HG02588 (cell line): Measurements from ENCODE around the gene TBC1D10A.

ENCODE experiments used
- ATAC-seq: cut with Tn5 transposase; IDR thresholded peaks from one replicate; pipeline ENCODE4 v1.9.1; 2021; ENCODE audit warnings: mild to moderate bottlenecking, moderate library complexity; ENCODE audit not compliant: unreplicated experiment

TBC1D10A gene

GRCh38 chr22:30287648-30288418, 38.9 kb downstream of the TBC1D10A start:
- ATAC-seq: no peak

DNA sequence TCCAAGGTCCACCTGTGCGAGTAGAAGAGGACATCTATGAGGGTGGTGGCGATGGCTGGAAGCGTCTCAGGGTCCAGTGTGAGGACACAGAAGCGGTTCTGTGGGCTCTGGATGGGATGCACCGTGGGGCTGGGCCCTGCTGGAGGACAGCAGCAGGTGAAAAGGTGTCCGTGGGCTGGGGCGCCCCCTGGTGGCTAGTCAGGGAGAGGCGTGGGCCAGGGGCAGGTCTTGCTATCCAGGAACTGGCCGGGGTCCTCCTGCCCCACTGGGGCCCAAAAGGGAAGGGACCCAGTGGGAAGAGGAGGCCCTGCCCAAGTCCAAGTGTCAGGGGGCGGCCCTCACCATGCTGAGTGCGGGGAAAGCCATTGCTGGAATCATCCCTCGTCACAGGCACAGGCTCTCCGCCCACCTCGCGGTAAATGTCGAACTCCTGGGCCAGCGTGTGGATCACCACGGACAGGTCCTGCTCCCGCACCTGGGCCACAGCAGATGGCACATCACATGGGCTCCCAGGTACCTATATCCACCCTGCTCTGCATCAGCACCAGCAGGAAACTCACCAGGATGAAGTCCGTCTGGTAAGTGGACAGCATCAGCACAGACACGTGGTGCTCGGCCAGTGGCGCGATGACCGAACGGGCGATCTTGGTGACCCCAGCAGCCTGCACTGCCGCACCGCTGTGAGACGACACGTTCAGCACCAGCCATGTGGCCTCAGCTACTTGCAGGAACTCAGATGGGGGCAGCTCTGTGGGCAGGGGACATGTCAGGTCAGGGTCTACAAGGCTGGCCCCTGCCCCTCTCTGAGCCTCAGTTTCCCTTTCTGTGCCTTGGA, 39.7 kb downstream of the TBC1D10A start:
- no peak for ATAC-seq

DNA sequence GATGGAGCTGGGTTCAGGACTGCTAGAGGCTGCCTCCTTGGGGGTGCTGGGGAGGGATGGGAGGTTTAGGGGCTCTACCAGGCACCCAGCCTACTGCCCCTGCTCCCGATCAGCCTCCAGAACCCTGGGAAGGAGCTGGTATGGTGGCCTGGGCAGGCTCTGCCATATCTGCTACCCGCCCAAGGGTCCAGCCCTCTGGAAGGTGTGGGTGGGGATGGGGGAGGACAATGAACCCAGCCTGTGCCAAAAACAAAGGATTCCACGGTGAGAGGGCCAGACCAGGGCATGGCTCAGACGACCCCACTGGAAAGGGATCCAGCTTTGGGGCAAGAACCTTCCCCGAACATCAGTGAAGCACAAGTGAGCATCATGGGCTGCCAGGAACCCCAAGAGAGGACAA, 40.4 kb downstream of the TBC1D10A start:
- ATAC-seq: no peak

DNA sequence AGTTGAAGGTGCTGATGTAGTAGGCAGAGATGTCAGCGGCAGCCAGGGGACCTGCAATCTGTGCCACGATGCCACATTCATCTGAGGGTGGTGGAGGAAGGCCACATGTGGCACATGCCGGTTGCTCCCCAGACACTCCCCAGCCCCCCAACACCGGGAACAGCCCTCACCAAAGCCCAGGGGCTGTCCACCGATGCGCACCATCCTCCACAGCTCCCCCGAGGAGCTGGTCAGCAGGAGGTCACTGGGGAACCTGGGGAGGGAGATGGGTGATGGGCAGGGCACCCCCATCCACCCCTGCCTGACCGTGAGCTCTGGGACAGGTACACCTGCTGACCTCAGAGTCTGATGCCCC, 40.9 kb downstream of the TBC1D10A start:
- no peak for ATAC-seq

- ATAC-seq: no peak
These were observed 41.4 kb downstream of the TBC1D10A start for GRCh38 chr22:30285176-30285845.

DNA sequence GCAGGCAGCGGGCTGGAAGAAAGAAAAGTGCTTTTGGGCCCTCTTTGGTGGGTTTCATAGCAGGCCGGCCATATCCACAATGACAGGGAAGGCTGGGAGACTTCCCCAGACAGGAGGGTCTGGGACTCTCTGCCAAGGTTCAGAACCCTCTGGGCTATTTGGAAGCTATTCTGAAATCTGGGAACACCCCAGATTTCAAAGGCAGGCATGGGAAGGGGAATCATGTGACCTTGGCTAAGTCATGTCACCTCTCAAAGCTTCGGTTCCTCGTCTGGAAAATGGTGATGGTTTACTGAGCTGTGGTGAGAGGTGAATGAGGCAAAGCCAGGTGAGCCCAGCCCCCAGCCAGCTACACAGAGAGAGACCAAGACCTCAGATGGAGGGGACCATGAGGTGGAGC, 42.1 kb downstream of the TBC1D10A start:
- no peak for ATAC-seq

- ATAC-seq: no peak
These were observed 42.6 kb downstream of the TBC1D10A start for GRCh38 chr22:30284172-30284571.

GRCh38 chr22:30283342-30283741, 43.4 kb downstream of the TBC1D10A start:
- ATAC-seq: no peak

DNA sequence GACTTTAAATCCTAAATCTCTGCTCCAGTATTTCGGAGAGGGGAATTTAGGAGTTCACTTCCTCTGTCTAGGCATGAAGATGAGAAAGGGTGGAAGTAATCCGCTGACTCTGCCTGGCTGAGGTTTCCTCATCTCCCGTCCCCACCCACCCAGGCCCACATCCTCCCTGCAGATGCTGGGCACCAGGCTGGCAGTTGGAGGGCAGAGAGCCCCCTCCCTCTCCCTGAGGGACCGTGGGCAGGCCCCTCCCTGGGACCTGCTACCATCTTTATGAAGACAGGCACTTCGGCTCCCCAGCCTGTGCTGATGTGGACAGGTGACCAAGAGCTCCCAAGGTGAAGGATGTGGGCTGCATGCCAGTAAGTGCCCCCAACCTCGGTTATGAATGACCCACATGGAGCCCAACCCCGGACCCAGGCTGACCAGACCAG, 44.1 kb downstream of the TBC1D10A start:
- ATAC-seq: no peak

- no peak for ATAC-seq
These were observed 46.2 kb downstream of the TBC1D10A start for GRCh38 chr22:30280505-30280904.

- no peak for ATAC-seq
These were observed 46.8 kb downstream of the TBC1D10A start for GRCh38 chr22:30279932-30280331.

GRCh38 chr22:30279046-30279788, 47.5 kb downstream of the TBC1D10A start:
- no peak for ATAC-seq

GRCh38 chr22:30277547-30278344, 49.0 kb downstream of the TBC1D10A start:
- ATAC-seq: no peak

DNA sequence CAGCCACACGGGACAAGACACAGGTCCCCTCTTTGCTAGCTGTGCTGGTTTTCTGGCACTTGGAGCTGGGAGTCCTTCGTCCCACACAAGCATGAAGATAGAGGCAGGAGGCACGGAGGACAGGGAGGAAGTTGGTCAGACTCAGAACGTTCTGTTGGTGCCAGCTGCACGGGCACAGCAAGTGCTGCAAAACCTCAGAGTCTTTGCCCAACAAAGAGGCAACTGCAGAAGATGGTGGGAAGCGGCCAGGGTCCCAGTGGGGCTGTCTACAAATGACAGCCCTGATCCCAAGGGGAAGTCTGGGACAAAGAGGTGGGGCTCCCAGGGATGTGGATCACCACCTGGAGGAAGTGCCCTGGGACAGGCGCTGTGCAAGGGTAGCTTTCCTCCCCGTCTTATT, 50.7 kb downstream of the TBC1D10A start:
- ATAC-seq: no peak

DNA sequence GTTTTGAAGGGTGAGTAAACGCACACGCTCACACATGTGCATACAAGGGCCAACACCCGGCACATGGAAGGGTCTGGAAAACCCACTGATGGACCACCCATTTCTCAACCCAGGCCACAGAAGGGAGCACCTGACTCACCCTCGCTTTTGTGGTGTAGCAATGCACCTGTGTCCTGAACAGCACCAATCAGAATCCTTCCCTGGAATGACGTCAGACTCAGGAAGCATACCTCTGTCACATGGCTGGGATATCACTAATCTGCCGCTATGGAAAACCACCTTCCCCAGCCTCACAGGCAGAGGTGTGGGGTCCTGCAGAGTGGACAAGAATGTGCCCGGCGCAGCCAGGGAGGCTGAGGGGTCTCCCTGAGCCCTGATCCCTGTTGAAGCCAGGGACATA, 51.1 kb downstream of the TBC1D10A start:
- no peak for ATAC-seq

- ATAC-seq: no peak
These were observed 52.3 kb downstream of the TBC1D10A start for GRCh38 chr22:30274437-30274812.

GRCh38 chr22:30273711-30274436, 52.9 kb downstream of the TBC1D10A start:
- ATAC-seq: no peak

- ATAC-seq: no peak
These were observed 53.8 kb downstream of the TBC1D10A start for GRCh38 chr22:30272781-30273601.

- ATAC-seq: no peak
These were observed 55.9 kb downstream of the TBC1D10A start for GRCh38 chr22:30270832-30271231.
